HT-29 (cell line): Measurements from ENCODE around the gene CFAP97. TPM values are rescaled to one million over a fixed set of nuclear protein-coding genes. Genes with fewer than 3 reads are reported as not detected.
"Not testable (repeated sequence)": the region's sequence is repeated elsewhere in the genome, so short reads cannot be mapped to it uniquely, and the experiment has no call there.

Source experiments
- DNase-seq: peaks from one replicate; pipeline ENCODE4 v3.0.0-alpha.2; 2015; ENCODE audit warnings: low spot score
- total RNA-seq: library from RNA; depleted of rRNA; stranded (reverse); fragments of >200 nt; shearing (Covaris generic); gene quantifications from 2 replicates; pipeline ENCODE4 v1.2.3, GENCODE V29; 2014

The CFAP97 gene
- total RNA-seq, 1 experiment from 2014 or later, result 8.0 TPM

GRCh38 chr4:185222598-185222997 is 18.8 kb upstream of the CFAP97 start:
- no peak for DNase-seq

GRCh38 chr4:185221912-185222311 is 18.1 kb upstream of the CFAP97 start:
- no peak for DNase-seq

GRCh38 chr4:185221491-185221890 is 17.7 kb upstream of the CFAP97 start:
- no peak for DNase-seq

- no peak for DNase-seq
Observed at GRCh38 chr4:185219551-185220344, 15.9 kb upstream of the CFAP97 start.

- DNase-seq, result no peak
Observed at GRCh38 chr4:185218312-185218711, 14.5 kb upstream of the CFAP97 start.

GRCh38 chr4:185217408-185217975 is 13.7 kb upstream of the CFAP97 start:
- DNase-seq, result no peak

- no peak for DNase-seq
Observed at GRCh38 chr4:185215261-185215660, 11.5 kb upstream of the CFAP97 start.

- no peak for DNase-seq
Observed at GRCh38 chr4:185213877-185214276, 10.1 kb upstream of the CFAP97 start.

- no peak for DNase-seq
Observed at GRCh38 chr4:185212581-185212980, 8.8 kb upstream of the CFAP97 start.

- no peak for DNase-seq
Observed at GRCh38 chr4:185211641-185212040, 7.8 kb upstream of the CFAP97 start.

- peak; percentile 19 for DNase-seq
Observed at GRCh38 chr4:185211035-185211434, 7.2 kb upstream of the CFAP97 start.

- peak; percentile 35 for DNase-seq
Observed at GRCh38 chr4:185210102-185210981, 6.5 kb upstream of the CFAP97 start.

- not testable (repeated sequence) for DNase-seq
Observed at GRCh38 chr4:185209852-185210101, 6.0 kb upstream of the CFAP97 start.

- DNase-seq, result peak; percentile 63
Observed at GRCh38 chr4:185209031-185209851, 5.4 kb upstream of the CFAP97 start, which contains the start of gene SNX25. Gene SNX25, plus strand, starts transcription at chr4:185209598. Its CDS starts 229 bp downstream, at chr4:185209827.

GRCh38 chr4:185207466-185207865 is 3.7 kb upstream of the CFAP97 start:
- DNase-seq, result no peak

- no peak for DNase-seq
Observed at GRCh38 chr4:185205697-185206342, 2.0 kb upstream of the CFAP97 start.

GRCh38 chr4:185205073-185205472 is 1.3 kb upstream of the CFAP97 start:
- DNase-seq, result not testable (repeated sequence)

- DNase-seq, result peak; percentile 47
Observed at GRCh38 chr4:185204238-185204910, 574 bp upstream of the CFAP97 start.

GRCh38 chr4:185202984-185203485 is 765 bp downstream of the CFAP97 start:
- no peak for DNase-seq
